MG63 (cell line): Measurements from ENCODE around the gene HOXA1. TPM values are rescaled to one million over a fixed set of nuclear protein-coding genes. Genes with fewer than 3 reads are reported as not detected.

Source experiments
- DNase-seq: peaks from one replicate; pipeline ENCODE4 v3.0.0-alpha.2; 2020
- H3K27me3 ChIP-seq: fragments of 250-450 bp; sonication (Bioruptor Pico); 2 replicates; pipeline ENCODE4 v1.5.1; 2020; ENCODE audit warnings: mild to moderate bottlenecking, moderate library complexity
- H3K36me3 ChIP-seq: fragments of 250-450 bp; sonication (Bioruptor Pico); 2 replicates; pipeline ENCODE4 v1.5.1; 2020; ENCODE audit warnings: mild to moderate bottlenecking, moderate library complexity
- H3K4me3 ChIP-seq: fragments of 250-450 bp; sonication (Bioruptor Pico); 2 replicates; pipeline ENCODE4 v1.5.1; 2020; ENCODE audit warnings: mild to moderate bottlenecking, moderate library complexity
- H3K9me3 ChIP-seq: fragments of 250-450 bp; sonication (Bioruptor Pico); 2 replicates; pipeline ENCODE4 v1.5.1; 2020; ENCODE audit warnings: mild to moderate bottlenecking, moderate library complexity
- total RNA-seq: library from RNA; depleted of rRNA; stranded (reverse); fragments of >200 nt; shearing (Covaris generic); gene quantifications from 2 replicates; pipeline ENCODE4 v1.2.3, GENCODE V29; 2014; ENCODE audit warnings: low replicate concordance

HOXA1 gene
- total RNA-seq, 1 experiment from 2014 or later: 1.1 TPM

GRCh38 chr7:27134392-27134791 is 38.6 kb upstream of the HOXA1 start:
- H3K36me3 ChIP-seq: no peaks in the 10 kb centered on the region; the same call in 1 of the 2 replicates
- H3K9me3 ChIP-seq: no peaks in the 10 kb centered on the region
- DNase-seq: peak; percentile 73
- H3K27me3 ChIP-seq: no peaks in the 10 kb centered on the region
- no peak overlapping the region for H3K4me3 ChIP-seq

- DNase-seq: no peak
- Histone ChIP-seq H3K27me3 (no peaks in the 10 kb centered on the region), H3K4me3 (no peak overlapping the region), H3K36me3 (peaks cover 7% of the 10 kb centered on the region; the same call in 1 of the 2 replicates), H3K9me3 (no peaks in the 10 kb centered on the region)
Observed at GRCh38 chr7:27133409-27134231, 37.8 kb upstream of the HOXA1 start.

GRCh38 chr7:27132978-27133377 is 37.2 kb upstream of the HOXA1 start:
- Histone ChIP-seq H3K27me3 (no peaks in the 10 kb centered on the region), H3K36me3 (peaks cover 10% of the 10 kb centered on the region; the same call in 1 of the 2 replicates), H3K9me3 (no peaks in the 10 kb centered on the region), H3K4me3 (no peak overlapping the region)
- no peak for DNase-seq

- DNase-seq: no peak
- Histone ChIP-seq H3K9me3 (no peaks in the 10 kb centered on the region), H3K36me3 (peaks cover 10% of the 10 kb centered on the region; the same call in 1 of the 2 replicates), H3K4me3 (no peak overlapping the region), H3K27me3 (no peaks in the 10 kb centered on the region)
Observed at GRCh38 chr7:27132214-27132613, 36.4 kb upstream of the HOXA1 start.

GRCh38 chr7:27131390-27131819 is 35.6 kb upstream of the HOXA1 start:
- no peak for DNase-seq
- Histone ChIP-seq H3K36me3 (peaks cover 10% of the 10 kb centered on the region; the same call in 1 of the 2 replicates), H3K9me3 (no peaks in the 10 kb centered on the region), H3K4me3 (peak overlapping the region; percentile 66), H3K27me3 (no peaks in the 10 kb centered on the region)

- DNase-seq: peak; percentile 93
- peak within 1 kb of the TSS; percentile 66 for H3K4me3 ChIP-seq
- H3K36me3 ChIP-seq: peaks cover 10% of the 10 kb centered on the region; the same call in 1 of the 2 replicates
- H3K9me3 ChIP-seq: no peaks in the 10 kb centered on the region
- H3K27me3 ChIP-seq: no peaks in the 10 kb centered on the region
Observed at GRCh38 chr7:27130540-27131389, 35.0 kb upstream of the HOXA1 start, which contains the start of gene HOXA4. TSS of gene HOXA4 (minus strand) at chr7:27130757. CDS start at chr7:27130733, 24 bp downstream.

- Histone ChIP-seq H3K4me3 (peak overlapping the region; percentile 66), H3K9me3 (no peaks in the 10 kb centered on the region), H3K36me3 (peaks cover 10% of the 10 kb centered on the region; the same call in 1 of the 2 replicates), H3K27me3 (no peaks in the 10 kb centered on the region)
- peak; percentile 63 for DNase-seq
Observed at GRCh38 chr7:27129729-27130539, 34.1 kb upstream of the HOXA1 start.

- DNase-seq: no peak
- H3K36me3 ChIP-seq: peaks cover 10% of the 10 kb centered on the region; the same call in 1 of the 2 replicates
- H3K9me3 ChIP-seq: no peaks in the 10 kb centered on the region
- peak overlapping the region; percentile 66 for H3K4me3 ChIP-seq
- no peaks in the 10 kb centered on the region for H3K27me3 ChIP-seq
Observed at GRCh38 chr7:27128776-27129728, 33.3 kb upstream of the HOXA1 start.

- no peak overlapping the region for H3K4me3 ChIP-seq
- peaks cover 10% of the 10 kb centered on the region; the same call in 1 of the 2 replicates for H3K36me3 ChIP-seq
- DNase-seq: no peak
- H3K9me3 ChIP-seq: no peaks in the 10 kb centered on the region
- no peaks in the 10 kb centered on the region for H3K27me3 ChIP-seq
Observed at GRCh38 chr7:27128034-27128433, 32.2 kb upstream of the HOXA1 start.

GRCh38 chr7:27126596-27127327 is 31.0 kb upstream of the HOXA1 start:
- DNase-seq: no peak
- Histone ChIP-seq H3K36me3 (peaks cover 10% of the 10 kb centered on the region; the same call in 1 of the 2 replicates), H3K27me3 (no peaks in the 10 kb centered on the region), H3K9me3 (no peaks in the 10 kb centered on the region), H3K4me3 (no peak overlapping the region)

- no peak for DNase-seq
Observed at GRCh38 chr7:27125986-27126394, 30.2 kb upstream of the HOXA1 start.

GRCh38 chr7:27124902-27125689 is 29.3 kb upstream of the HOXA1 start:
- H3K27me3 ChIP-seq: no peaks in the 10 kb centered on the region
- no peak for DNase-seq
- H3K36me3 ChIP-seq: peaks cover 10% of the 10 kb centered on the region; the same call in 1 of the 2 replicates
- H3K4me3 ChIP-seq: no peak overlapping the region
- H3K9me3 ChIP-seq: no peaks in the 10 kb centered on the region

More at GRCh38 chr7:27125986-27126394, 30.2 kb upstream of the HOXA1 start:
- H3K27me3 ChIP-seq: no peaks in the 10 kb centered on the region
- H3K4me3 ChIP-seq: no peak overlapping the region
- peaks cover 10% of the 10 kb centered on the region; the same call in 1 of the 2 replicates for H3K36me3 ChIP-seq
- no peaks in the 10 kb centered on the region for H3K9me3 ChIP-seq

GRCh38 chr7:27124096-27124901 is 28.5 kb upstream of the HOXA1 start:
- Histone ChIP-seq H3K27me3 (no peaks in the 10 kb centered on the region), H3K9me3 (no peaks in the 10 kb centered on the region), H3K36me3 (peaks cover 9% of the 10 kb centered on the region; the same call in 1 of the 2 replicates), H3K4me3 (no peak overlapping the region)
- no peak for DNase-seq
